ENCODE data around the gene MINDY1. TPM values are rescaled to one million over a fixed set of nuclear protein-coding genes. Genes with fewer than 3 reads are reported as not detected.

The MINDY1 gene
- total RNA-seq, 2 experiments from 2014 or later, result 14.6 to 15.1 TPM

DNA sequence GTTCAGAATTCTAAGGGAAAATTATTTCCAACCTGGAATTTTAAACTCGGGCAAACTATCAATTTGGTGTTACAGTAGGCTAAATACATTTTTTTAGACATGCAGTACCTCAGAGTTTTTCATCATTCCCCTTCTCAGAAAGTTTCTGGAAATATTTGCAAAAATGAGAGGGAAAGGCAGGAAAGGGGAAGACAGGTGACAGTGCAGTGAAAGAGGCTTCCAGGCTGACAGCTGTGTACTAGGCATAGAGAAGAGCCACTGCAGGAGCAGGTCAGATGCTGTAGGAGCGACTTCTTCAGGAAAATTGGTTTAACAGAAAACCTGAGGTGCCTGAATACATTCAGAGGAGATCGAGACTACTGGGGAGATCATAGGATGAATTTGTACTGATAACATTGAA is 52.0 kb downstream of the MINDY1 start:
- Mint-ChIP-seq H3K4me3 (no peak overlapping the region), H3K27me3 (ENCODE audit: low read depth) (no peaks in the 10 kb centered on the region), H3K36me3 (ENCODE audit: low read depth) (peaks cover 34% of the 10 kb centered on the region), H3K27ac (no peak overlapping the region), H3K9me3 (no peaks in the 10 kb centered on the region), H3K4me1 (ENCODE audit: low read depth) (peaks cover 3% of the 10 kb centered on the region)
- CTCF ChIA-PET, result no interaction called here
- intact Hi-C loops (cut with micrococcal nuclease), result no loop called here
- DNase-seq, result no peak

Other genes starting within 250 kb of the MINDY1 start
- 10 to 100 TPM; 37.0 to 37.7 TPM for gene CTSS, start 241.1 kb downstream of the MINDY1 start, total RNA-seq
- under 1 TPM; 0.84 to 0.95 TPM for gene CTSK, start 198.6 kb downstream of the MINDY1 start, total RNA-seq
- gene ARNT, start 130.3 kb downstream of the MINDY1 start, total RNA-seq, result 10 to 100 TPM; 28.8 to 28.9 TPM
- not detected for gene CTXND2, start 119.8 kb downstream of the MINDY1 start, total RNA-seq
- 10 to 100 TPM; 40.4 to 44.7 TPM for gene SETDB1, start 80.5 kb downstream of the MINDY1 start, total RNA-seq
- 100 to 1,000 TPM; 130 to 135 TPM for gene CERS2, start 32.1 kb downstream of the MINDY1 start, total RNA-seq
- gene ANXA9, start 24.6 kb downstream of the MINDY1 start, total RNA-seq, result not detected
- gene PRUNE1, start 1.5 kb upstream of the MINDY1 start, total RNA-seq, result 10 to 100 TPM; 13.3 to 15.9 TPM
- gene BNIPL, start 29.7 kb upstream of the MINDY1 start, total RNA-seq, result 1 to 10 TPM; 1.1 to 1.3 TPM
- gene C1orf56, start 40.8 kb upstream of the MINDY1 start, total RNA-seq, result under 1 TPM; 0.49 to 0.57 TPM
- gene CDC42SE1, start 52.7 kb upstream of the MINDY1 start, total RNA-seq, result 10 to 100 TPM; 98.1 to 99.0 TPM
- 1 to 10 TPM; 3.3 to 3.6 TPM for gene MLLT11, start 53.5 kb upstream of the MINDY1 start, total RNA-seq
- 10 to 100 TPM; 16.1 to 16.2 TPM for gene GABPB2, start 63.9 kb upstream of the MINDY1 start, total RNA-seq
- gene SEMA6C, start 139.7 kb upstream of the MINDY1 start, total RNA-seq, result 1 to 10 TPM; 1.5 to 1.6 TPM
- gene TNFAIP8L2, start 149.7 kb upstream of the MINDY1 start, total RNA-seq, result 10 to 100 TPM in 1 of 2 experiments, 1 to 10 TPM in 1; 9.6 to 10.5 TPM
- 1 to 10 TPM; 4.5 to 4.8 TPM for gene LYSMD1, start 159.0 kb upstream of the MINDY1 start, total RNA-seq
- gene SCNM1, start 159.2 kb upstream of the MINDY1 start, total RNA-seq, result 10 to 100 TPM; 60.5 to 64.2 TPM
- 1 to 10 TPM in 1 of 2 experiments, under 1 TPM in 1; 0.98 to 1.1 TPM for gene TMOD4, start 169.1 kb upstream of the MINDY1 start, total RNA-seq
- 10 to 100 TPM; 49.8 to 56.9 TPM for gene VPS72, start 183.3 kb upstream of the MINDY1 start, total RNA-seq
- 10 to 100 TPM; 72.6 to 82.5 TPM for gene PIP5K1A, start 191.7 kb upstream of the MINDY1 start, total RNA-seq
- 100 to 1,000 TPM; 167 to 192 TPM for gene PSMD4, start 247.8 kb upstream of the MINDY1 start, total RNA-seq

Measured in activated naive CD4-positive, alpha-beta T cell treated with anti-CD3 and anti-CD28 coated beads for 36 hours (primary cell).